ENCODE measurements around the gene SLC37A1. TPM values are rescaled to one million over a fixed set of nuclear protein-coding genes. Genes with fewer than 3 reads are reported as not detected.

Gene SLC37A1
- total and polyA plus RNA-seq, 9 of the 15 experiments (the other 6 are each of a cell fraction or from before 2014, with no cell fraction given), result 0.06 to 3.4 (median 0.40) TPM

GRCh38 chr21:42532466-42533181 is 19.0 kb downstream of the SLC37A1 start:
- no peak overlapping the region for H3K9ac ChIP-seq (ENCODE audit: insufficient read depth in 1 of 2, low read depth in 2 of 2, low read length in 2 of 2)
- DNase-seq (ENCODE audit: extremely low read depth in 1 of 4, low spot score in 3 of 4), result no peak
- no peaks in the 10 kb centered on the region for H3K9me3 ChIP-seq (replicated peaks; ENCODE audit: control insufficient read depth, insufficient read depth, low read depth, low read length)
- BruUV-seq (replicated peaks), result no TSS peak
- no peak for ATAC-seq
- FAIRE-seq, result no peak
- WGBS (ENCODE audit: insufficient coverage, low coverage, missing lambda C conversion rate), result 4% methylated on average over 18 of the region's 18 CpGs
- ChIA-PET POLR2A (no interaction called here), CTCF (ENCODE audit: low intra/inter-chr PET ratio) (no interaction called here)
- no peak overlapping the region for H3K4me3 ChIP-seq
- peaks cover 12% of the 10 kb centered on the region for H4K20me1 ChIP-seq (replicated peaks; ENCODE audit: control insufficient read depth, insufficient read depth, low read length)
- intact Hi-C loops (cut with micrococcal nuclease) (loop anchor here (10.0 kb wide), 2 partner anchors 168 to 378 kb away; partner anchors contain the start of gene TFF1), in situ Hi-C loops (cut with MboI) (no loop called here)
- no peak overlapping the region for H3K27ac ChIP-seq (ENCODE audit: extremely low read depth, low read depth, low read length)
- H3K36me3 ChIP-seq (ENCODE audit: control insufficient read depth, insufficient read depth, low read length), result no peaks in the 10 kb centered on the region
- H2AFZ ChIP-seq (ENCODE audit: low read depth, low read length), result no peak overlapping the region
- H3K79me2 ChIP-seq (ENCODE audit: control insufficient read depth, insufficient read depth, low read length), result no peaks in the 10 kb centered on the region
- peaks cover 66 to 85% of the 10 kb centered on the region in 2 experiments for H3K27me3 ChIP-seq (ENCODE audit: control insufficient read depth in 2 of 2, insufficient read depth in 2 of 2, low read length in 2 of 2)
- no peaks in the 10 kb centered on the region for H3K9me1 ChIP-seq (ENCODE audit: control insufficient read depth, insufficient read depth, low read length)
- H3K4me2 ChIP-seq (ENCODE audit: insufficient read depth, low read length), result no peak overlapping the region
- H3K4me1 ChIP-seq (replicated peaks in 1 of 2; ENCODE audit: control insufficient read depth in 2 of 2, insufficient read depth in 2 of 2, low read length in 2 of 2), result peaks cover 0 to 8% of the 10 kb centered on the region in 2 experiments; a peak in 3 of 5 replicates
- TF ChIP-seq L3MBTL2 (IDR thresholded peaks at IDR 0.05) (peak; percentile 64), E2F8 (IDR thresholded peaks at IDR 0.05; ENCODE audit: low read depth, partially characterized antibody) (no peak), TFAP4 (CRISPR knock-in tag; IDR thresholded peaks at IDR 0.05; ENCODE audit: borderline replicate concordance) (peak; percentile 67), E2F6 (IDR thresholded peaks at IDR 0.05; ENCODE audit: borderline replicate concordance in 1 of 2, extremely low read depth in 1 of 2, insufficient read depth in 1 of 2, insufficient read length in 1 of 2, low read depth in 1 of 2, low read length in 1 of 2, poor library complexity in 1 of 2, severe bottlenecking in 1 of 2) (peak in 1 of 2 experiments; percentile 31), DIDO1 (tag; IDR thresholded peaks at IDR 0.05; ENCODE audit: low read depth) (0 out of 2 replicates have a peak, but pooled peaks have one; percentile 24)

Data from K562 (cell line).